Right lobe of liver (tissue), 4 donors: ENCODE data around the gene RNF223.

Experiments used
- POLR2A ChIP-seq: fragments of 450-650 bp; IDR thresholded peaks from one replicate; pipeline ENCODE4 v1.6.1; 2017; ENCODE audit warnings: antibody characterized with exemption, mild to moderate bottlenecking
- TF ChIP-seq, protein P1 (sequence below), 4 donors: fragments of 200-600 bp in 3 of 4; fragments of 450-650 bp in 1 of 4; IDR thresholded peaks; one replicate each; pipeline versions ENCODE4 v1.5.1 to v1.8.0; 2016 to 2022; ENCODE audit warnings: antibody characterized with exemption in 4 of 4, mild to moderate bottlenecking in 2 of 4
- donor health status: DM: no; HTN: no; CAD: no.
- donor health status: DM: no; HTN: no; CAD: no.
- donor health status: DM: no; HTN: yes; CAD: no.

DNA sequence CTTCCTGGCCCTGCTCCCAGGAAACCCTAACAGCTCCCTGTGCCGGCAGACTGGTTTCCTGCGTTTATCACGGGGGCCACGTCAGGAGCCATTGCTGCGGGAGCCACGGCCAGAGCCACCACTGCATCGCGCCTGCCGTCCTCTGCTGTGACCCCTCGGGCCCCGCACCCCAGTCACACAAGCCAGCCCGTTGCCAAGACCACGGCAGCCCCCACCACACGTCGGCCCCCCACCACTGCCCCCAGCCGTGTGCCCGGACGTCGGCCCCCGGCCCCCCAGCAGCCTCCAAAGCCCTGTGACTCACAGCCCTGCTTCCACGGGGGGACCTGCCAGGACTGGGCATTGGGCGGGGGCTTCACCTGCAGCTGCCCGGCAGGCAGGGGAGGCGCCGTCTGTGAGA, 26.1 kb downstream of the RNF223 start:
- TF ChIP-seq, protein P1, sequence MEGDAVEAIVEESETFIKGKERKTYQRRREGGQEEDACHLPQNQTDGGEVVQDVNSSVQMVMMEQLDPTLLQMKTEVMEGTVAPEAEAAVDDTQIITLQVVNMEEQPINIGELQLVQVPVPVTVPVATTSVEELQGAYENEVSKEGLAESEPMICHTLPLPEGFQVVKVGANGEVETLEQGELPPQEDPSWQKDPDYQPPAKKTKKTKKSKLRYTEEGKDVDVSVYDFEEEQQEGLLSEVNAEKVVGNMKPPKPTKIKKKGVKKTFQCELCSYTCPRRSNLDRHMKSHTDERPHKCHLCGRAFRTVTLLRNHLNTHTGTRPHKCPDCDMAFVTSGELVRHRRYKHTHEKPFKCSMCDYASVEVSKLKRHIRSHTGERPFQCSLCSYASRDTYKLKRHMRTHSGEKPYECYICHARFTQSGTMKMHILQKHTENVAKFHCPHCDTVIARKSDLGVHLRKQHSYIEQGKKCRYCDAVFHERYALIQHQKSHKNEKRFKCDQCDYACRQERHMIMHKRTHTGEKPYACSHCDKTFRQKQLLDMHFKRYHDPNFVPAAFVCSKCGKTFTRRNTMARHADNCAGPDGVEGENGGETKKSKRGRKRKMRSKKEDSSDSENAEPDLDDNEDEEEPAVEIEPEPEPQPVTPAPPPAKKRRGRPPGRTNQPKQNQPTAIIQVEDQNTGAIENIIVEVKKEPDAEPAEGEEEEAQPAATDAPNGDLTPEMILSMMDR (IDR thresholded peaks at IDR 0.05): no peak
- TF ChIP-seq POLR2A: no peak
